ENCODE data around the gene KIAA0513. TPM values are rescaled to one million over a fixed set of nuclear protein-coding genes. Genes with fewer than 3 reads are reported as not detected.

The KIAA0513 gene
- polyA plus RNA-seq, 1 donor (not counting 4 experiments of a cell fraction or from before 2014, with no cell fraction given): 3.3 TPM

DNA sequence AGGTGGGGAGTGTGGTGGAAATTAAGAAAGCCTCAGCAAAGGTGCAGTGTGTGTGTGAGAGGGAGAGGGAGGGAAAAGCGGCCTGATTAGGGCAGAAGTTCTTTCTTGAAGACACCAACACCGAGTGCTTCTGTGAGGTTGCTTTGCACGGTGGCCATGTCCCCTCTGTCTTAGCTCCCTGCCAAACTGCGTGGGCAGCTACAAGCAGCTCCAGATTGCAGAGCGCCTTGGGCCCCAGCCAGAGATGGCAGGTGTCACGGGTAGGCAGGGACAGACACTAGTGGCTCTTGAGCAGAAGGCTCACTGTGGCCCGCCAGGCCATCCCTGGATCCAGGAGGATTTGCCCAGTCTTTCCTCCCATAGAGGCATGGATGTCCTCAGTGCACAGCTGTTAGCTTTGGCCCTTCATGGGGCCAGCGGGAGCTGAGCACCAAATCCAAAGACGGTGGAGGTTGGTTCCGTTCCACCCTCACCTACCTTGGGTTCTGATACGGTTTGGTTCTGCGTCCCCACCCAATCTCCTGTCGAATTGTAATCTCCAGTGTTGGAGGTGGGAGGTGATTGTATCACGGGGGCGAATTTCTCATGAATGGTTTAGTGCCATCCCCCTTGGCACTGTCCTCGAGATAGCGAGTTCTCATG is 21.4 kb downstream of the KIAA0513 start:
- DNase-seq (ENCODE audit: low read depth, low spot score) (no peak), FAIRE-seq (no peak)
- dilution Hi-C loops (cut with MboI; ENCODE audit: extremely low pct_ligation_motif_present, low sequenced_read_pairs): no loop called here
- Histone ChIP-seq H3K4me3 (ENCODE audit: control insufficient read depth in 2 of 3, extremely low read depth in 1 of 3, insufficient read depth in 2 of 3, low read depth in 1 of 3, low read length in 3 of 3) (no peak overlapping the region), H4K20me1 (ENCODE audit: control insufficient read depth, extremely low read depth, insufficient read depth, low read length) (no peaks in the 10 kb centered on the region), H3K27me3 (ENCODE audit: control insufficient read depth, extremely low read depth, insufficient read depth, low read length) (peaks cover 8% of the 10 kb centered on the region), H3K4me1 (ENCODE audit: control insufficient read depth, extremely low read depth, insufficient read depth, low read length) (no peaks in the 10 kb centered on the region), H3K27ac (ENCODE audit: control insufficient read depth, insufficient read depth, low read length) (no peak overlapping the region), H3K9ac (ENCODE audit: control insufficient read depth, extremely low read depth, insufficient read depth, low read length) (no peak overlapping the region), H3K36me3 (ENCODE audit: control insufficient read depth in 2 of 2, extremely low read depth in 1 of 2, insufficient read depth in 2 of 2, low read length in 2 of 2) (no peaks in the 10 kb centered on the region), H3K4me2 (ENCODE audit: control insufficient read depth, extremely low read depth, insufficient read depth, low read depth, low read length) (no peak overlapping the region), H3K9me3 (ENCODE audit: control insufficient read depth, low read depth, low read length) (no peaks in the 10 kb centered on the region), H3K9me1 (ENCODE audit: control insufficient read depth, extremely low read depth, insufficient read depth, low read length) (no peaks in the 10 kb centered on the region), H3K79me2 (ENCODE audit: control insufficient read depth, insufficient read depth, low read length) (no peaks in the 10 kb centered on the region), H2AFZ (ENCODE audit: control insufficient read depth, low read length) (no peak overlapping the region)
- no peak for TF ChIP-seq EZH2 (IDR thresholded peaks at IDR 0.05; ENCODE audit: low read length)
- TF ChIP-seq, protein P1, sequence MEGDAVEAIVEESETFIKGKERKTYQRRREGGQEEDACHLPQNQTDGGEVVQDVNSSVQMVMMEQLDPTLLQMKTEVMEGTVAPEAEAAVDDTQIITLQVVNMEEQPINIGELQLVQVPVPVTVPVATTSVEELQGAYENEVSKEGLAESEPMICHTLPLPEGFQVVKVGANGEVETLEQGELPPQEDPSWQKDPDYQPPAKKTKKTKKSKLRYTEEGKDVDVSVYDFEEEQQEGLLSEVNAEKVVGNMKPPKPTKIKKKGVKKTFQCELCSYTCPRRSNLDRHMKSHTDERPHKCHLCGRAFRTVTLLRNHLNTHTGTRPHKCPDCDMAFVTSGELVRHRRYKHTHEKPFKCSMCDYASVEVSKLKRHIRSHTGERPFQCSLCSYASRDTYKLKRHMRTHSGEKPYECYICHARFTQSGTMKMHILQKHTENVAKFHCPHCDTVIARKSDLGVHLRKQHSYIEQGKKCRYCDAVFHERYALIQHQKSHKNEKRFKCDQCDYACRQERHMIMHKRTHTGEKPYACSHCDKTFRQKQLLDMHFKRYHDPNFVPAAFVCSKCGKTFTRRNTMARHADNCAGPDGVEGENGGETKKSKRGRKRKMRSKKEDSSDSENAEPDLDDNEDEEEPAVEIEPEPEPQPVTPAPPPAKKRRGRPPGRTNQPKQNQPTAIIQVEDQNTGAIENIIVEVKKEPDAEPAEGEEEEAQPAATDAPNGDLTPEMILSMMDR (optimal IDR thresholded peaks at IDR 0.05 in 1 of 3, IDR thresholded peaks at IDR 0.05 in 1 of 3, conservative IDR thresholded peaks at IDR 0.05 in 1 of 3; ENCODE audit: extremely low read depth in 1 of 3, insufficient read depth in 2 of 3, low read length in 3 of 3): no peak

DNA sequence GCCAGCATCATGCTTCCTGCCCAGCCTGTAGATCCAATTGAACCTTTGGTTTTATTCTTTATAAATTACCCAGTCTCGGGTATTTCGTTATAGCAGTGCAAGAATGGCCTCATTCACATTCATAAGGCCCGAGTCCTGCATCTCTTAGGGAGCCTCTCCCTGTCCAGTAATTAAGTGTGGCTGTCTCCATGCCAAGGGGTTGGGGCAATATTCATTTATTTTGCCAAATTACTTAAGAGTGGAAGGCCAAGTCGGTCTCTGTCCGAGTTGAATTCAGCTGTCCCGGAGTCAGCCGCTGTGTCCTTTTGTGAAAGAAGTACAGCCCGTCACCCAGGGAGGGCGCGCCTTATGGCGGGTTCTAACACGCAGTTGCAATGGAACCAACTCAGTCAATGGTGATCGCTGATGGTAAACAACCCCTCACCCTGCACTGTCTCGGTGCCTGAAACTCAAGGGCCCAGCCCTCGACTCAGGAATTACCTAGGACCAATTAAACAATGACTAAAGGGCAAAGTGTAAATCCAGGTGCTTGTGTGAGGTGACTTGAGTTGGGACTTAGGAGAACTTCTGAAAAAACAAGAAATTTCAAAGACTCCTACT is 22.2 kb downstream of the KIAA0513 start:
- Histone ChIP-seq H3K4me3 (ENCODE audit: control insufficient read depth in 2 of 3, extremely low read depth in 1 of 3, insufficient read depth in 2 of 3, low read depth in 1 of 3, low read length in 3 of 3) (no peak overlapping the region), H4K20me1 (ENCODE audit: control insufficient read depth, extremely low read depth, insufficient read depth, low read length) (no peaks in the 10 kb centered on the region), H3K9me3 (ENCODE audit: control insufficient read depth, low read depth, low read length) (no peaks in the 10 kb centered on the region), H3K36me3 (ENCODE audit: control insufficient read depth in 2 of 2, extremely low read depth in 1 of 2, insufficient read depth in 2 of 2, low read length in 2 of 2) (no peaks in the 10 kb centered on the region), H3K4me1 (ENCODE audit: control insufficient read depth, extremely low read depth, insufficient read depth, low read length) (no peaks in the 10 kb centered on the region), H2AFZ (ENCODE audit: control insufficient read depth, low read length) (no peak overlapping the region), H3K9me1 (ENCODE audit: control insufficient read depth, extremely low read depth, insufficient read depth, low read length) (no peaks in the 10 kb centered on the region), H3K9ac (ENCODE audit: control insufficient read depth, extremely low read depth, insufficient read depth, low read length) (no peak overlapping the region), H3K27ac (ENCODE audit: control insufficient read depth, insufficient read depth, low read length) (no peak overlapping the region), H3K27me3 (ENCODE audit: control insufficient read depth, extremely low read depth, insufficient read depth, low read length) (peaks cover 8% of the 10 kb centered on the region), H3K79me2 (ENCODE audit: control insufficient read depth, insufficient read depth, low read length) (no peaks in the 10 kb centered on the region), H3K4me2 (ENCODE audit: control insufficient read depth, extremely low read depth, insufficient read depth, low read depth, low read length) (no peak overlapping the region)
- no peak for TF ChIP-seq EZH2 (IDR thresholded peaks at IDR 0.05; ENCODE audit: low read length)
- TF ChIP-seq, protein P1 (optimal IDR thresholded peaks at IDR 0.05 in 1 of 3, IDR thresholded peaks at IDR 0.05 in 1 of 3, conservative IDR thresholded peaks at IDR 0.05 in 1 of 3; ENCODE audit: extremely low read depth in 1 of 3, insufficient read depth in 2 of 3, low read length in 3 of 3): no peak
- dilution Hi-C loops (cut with MboI; ENCODE audit: extremely low pct_ligation_motif_present, low sequenced_read_pairs): no loop called here
- DNase-seq (ENCODE audit: low read depth, low spot score) (no peak), FAIRE-seq (no peak)
